Parathyroid adenoma (tissue), 2 donors: ENCODE results near the gene PRKG1.

ENCODE experiments used
- H2AFZ ChIP-seq: fragments of 300-600 bp; sonication (generic); one replicate; pipeline ENCODE4 v1.7.0; 2017; ENCODE audit warnings: antibody characterized with exemption, mild to moderate bottlenecking
- H3K27ac ChIP-seq: fragments of 300-600 bp; sonication (generic); one replicate; pipeline ENCODE4 v1.7.0; 2017
- H3K27me3 ChIP-seq: fragments of 300-600 bp; sonication (generic); one replicate; pipeline ENCODE4 v1.7.0; 2017; ENCODE audit warnings: low read length; ENCODE audit not compliant: control insufficient read depth, insufficient read depth
- H3K36me3 ChIP-seq: fragments of 300-600 bp; sonication (generic); one replicate; pipeline ENCODE4 v1.7.0; 2017; ENCODE audit warnings: low read length; ENCODE audit not compliant: control insufficient read depth, insufficient read depth
- H3K4me1 ChIP-seq: fragments of 300-600 bp; sonication (generic); one replicate; pipeline ENCODE4 v1.7.0; 2017; ENCODE audit warnings: control low read depth
- H3K4me2 ChIP-seq: fragments of 300-600 bp; sonication (generic); one replicate; pipeline ENCODE4 v1.7.0; 2017; ENCODE audit warnings: low read length
- H3K4me3 ChIP-seq: fragments of 300-600 bp; sonication (generic); one replicate; pipeline ENCODE4 v1.7.0; 2017; ENCODE audit warnings: low read depth, low read length
- H3K79me2 ChIP-seq: fragments of 300-600 bp; sonication (generic); one replicate; pipeline ENCODE4 v1.7.0; 2017; ENCODE audit warnings: control low read depth
- H3K9ac ChIP-seq: fragments of 300-600 bp; sonication (generic); one replicate; pipeline ENCODE4 v1.7.0; 2017; ENCODE audit warnings: mild to moderate bottlenecking
- H3K9me3 ChIP-seq: fragments of 300-600 bp; sonication (generic); one replicate; pipeline ENCODE4 v1.7.0; 2017; ENCODE audit warnings: low read length; ENCODE audit not compliant: control insufficient read depth
- TF ChIP-seq, protein P1 (sequence below): fragments of 300-600 bp; sonication (generic); IDR thresholded peaks from one replicate; pipeline ENCODE4 v1.7.0; 2017; ENCODE audit warnings: antibody characterized with exemption, mild to moderate bottlenecking
- donor health status: primary hyperparathyroidism.

The PRKG1 gene

DNA sequence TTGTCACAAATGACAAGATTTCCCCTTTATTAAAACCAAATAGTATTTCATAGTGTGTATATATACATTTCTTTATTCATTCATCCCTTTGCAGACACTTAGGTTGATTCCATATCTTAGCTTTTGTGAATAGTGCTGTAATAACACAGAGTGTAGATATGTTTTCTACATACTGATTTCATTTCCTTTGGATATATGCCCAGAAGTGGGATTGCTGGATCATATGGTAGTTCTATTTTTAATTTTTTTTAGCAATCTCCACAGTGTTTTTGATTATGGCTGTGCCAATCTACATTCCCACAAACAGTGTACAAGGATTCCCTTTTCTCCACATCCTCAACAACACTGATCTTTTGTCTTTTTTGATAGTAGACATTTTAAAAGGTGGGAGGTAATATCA is 578.7 kb downstream of the PRKG1 start:
- no peak overlapping the region for H3K27ac ChIP-seq
- no peak overlapping the region for H2AFZ ChIP-seq
- no peaks in the 10 kb centered on the region for H3K36me3 ChIP-seq
- no peak overlapping the region for H3K4me3 ChIP-seq
- no peak overlapping the region for H3K9ac ChIP-seq
- no peaks in the 10 kb centered on the region for H3K27me3 ChIP-seq
- no peaks in the 10 kb centered on the region for H3K4me1 ChIP-seq
- no peaks in the 10 kb centered on the region for H3K9me3 ChIP-seq
- H3K4me2 ChIP-seq: no peak overlapping the region
- TF ChIP-seq, protein P1, sequence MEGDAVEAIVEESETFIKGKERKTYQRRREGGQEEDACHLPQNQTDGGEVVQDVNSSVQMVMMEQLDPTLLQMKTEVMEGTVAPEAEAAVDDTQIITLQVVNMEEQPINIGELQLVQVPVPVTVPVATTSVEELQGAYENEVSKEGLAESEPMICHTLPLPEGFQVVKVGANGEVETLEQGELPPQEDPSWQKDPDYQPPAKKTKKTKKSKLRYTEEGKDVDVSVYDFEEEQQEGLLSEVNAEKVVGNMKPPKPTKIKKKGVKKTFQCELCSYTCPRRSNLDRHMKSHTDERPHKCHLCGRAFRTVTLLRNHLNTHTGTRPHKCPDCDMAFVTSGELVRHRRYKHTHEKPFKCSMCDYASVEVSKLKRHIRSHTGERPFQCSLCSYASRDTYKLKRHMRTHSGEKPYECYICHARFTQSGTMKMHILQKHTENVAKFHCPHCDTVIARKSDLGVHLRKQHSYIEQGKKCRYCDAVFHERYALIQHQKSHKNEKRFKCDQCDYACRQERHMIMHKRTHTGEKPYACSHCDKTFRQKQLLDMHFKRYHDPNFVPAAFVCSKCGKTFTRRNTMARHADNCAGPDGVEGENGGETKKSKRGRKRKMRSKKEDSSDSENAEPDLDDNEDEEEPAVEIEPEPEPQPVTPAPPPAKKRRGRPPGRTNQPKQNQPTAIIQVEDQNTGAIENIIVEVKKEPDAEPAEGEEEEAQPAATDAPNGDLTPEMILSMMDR: no peak
- no peaks in the 10 kb centered on the region for H3K79me2 ChIP-seq

DNA sequence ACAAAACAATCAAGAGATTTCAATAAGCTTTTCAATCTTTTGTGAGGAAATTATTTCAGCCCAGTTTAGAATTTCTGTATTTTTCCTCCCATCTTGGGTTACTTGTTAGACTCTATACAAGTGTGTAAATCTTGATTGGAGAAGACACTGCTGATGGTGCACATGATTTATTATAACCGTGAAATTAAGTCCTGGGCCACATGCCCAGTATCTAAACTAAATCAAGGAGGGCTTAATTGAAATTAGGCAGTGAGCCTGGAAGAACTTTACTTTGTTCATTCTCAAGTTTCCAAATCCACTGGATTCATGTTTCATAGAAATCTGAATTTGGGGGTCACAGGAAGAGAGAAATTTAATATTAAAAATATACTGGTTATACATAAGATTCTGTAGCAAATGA is 580.6 kb downstream of the PRKG1 start:
- H3K27me3 ChIP-seq: no peaks in the 10 kb centered on the region
- H3K4me1 ChIP-seq: no peaks in the 10 kb centered on the region
- H3K27ac ChIP-seq: no peak overlapping the region
- no peak overlapping the region for H2AFZ ChIP-seq
- no peak overlapping the region for H3K4me2 ChIP-seq
- no peak overlapping the region for H3K9ac ChIP-seq
- H3K79me2 ChIP-seq: no peaks in the 10 kb centered on the region
- no peak overlapping the region for H3K4me3 ChIP-seq
- no peaks in the 10 kb centered on the region for H3K9me3 ChIP-seq
- TF ChIP-seq, protein P1: no peak
- no peaks in the 10 kb centered on the region for H3K36me3 ChIP-seq

DNA sequence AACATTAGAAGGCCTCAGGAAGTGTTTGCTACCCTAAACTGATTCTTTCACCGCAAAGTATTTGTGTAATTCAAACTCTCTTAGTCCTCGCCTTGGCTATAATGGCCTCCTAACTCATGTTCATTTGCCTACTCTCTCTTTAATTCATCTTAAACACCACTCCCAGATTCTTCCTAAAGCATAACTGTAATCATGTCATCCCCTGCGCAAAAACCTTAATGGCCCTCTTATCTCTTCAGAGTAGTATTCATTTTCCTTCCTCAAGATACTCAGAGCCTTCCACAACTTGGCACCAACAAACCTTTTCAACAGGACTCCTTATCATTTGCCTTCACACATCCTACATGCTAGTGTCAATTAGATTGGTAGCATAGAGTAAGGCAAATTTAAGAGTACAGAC is 582.2 kb downstream of the PRKG1 start:
- TF ChIP-seq, protein P1: no peak
- Histone ChIP-seq H3K27me3 (no peaks in the 10 kb centered on the region), H3K36me3 (no peaks in the 10 kb centered on the region), H3K79me2 (no peaks in the 10 kb centered on the region), H3K4me1 (no peaks in the 10 kb centered on the region), H3K27ac (no peak overlapping the region), H3K9ac (no peak overlapping the region), H2AFZ (no peak overlapping the region), H3K9me3 (no peaks in the 10 kb centered on the region), H3K4me2 (no peak overlapping the region), H3K4me3 (no peak overlapping the region)

DNA sequence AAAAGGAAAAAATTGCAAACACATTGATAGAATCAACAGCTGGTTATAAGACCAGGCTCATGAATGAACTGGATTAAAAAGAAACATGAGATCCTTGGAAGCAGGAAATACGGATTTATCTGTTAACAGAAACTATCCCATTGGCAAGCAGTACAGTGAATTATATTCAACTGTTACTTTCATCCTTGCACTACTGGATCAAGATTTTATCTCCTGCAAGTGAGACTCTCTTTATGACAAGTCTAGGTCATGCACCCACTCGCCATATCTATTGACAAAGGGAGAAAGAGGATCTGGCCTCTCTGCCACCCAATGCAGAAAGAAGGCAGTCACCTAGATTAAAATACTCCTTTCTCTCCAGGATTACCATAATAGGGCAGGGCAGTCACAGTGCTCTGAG is 583.7 kb downstream of the PRKG1 start:
- H3K4me3 ChIP-seq: no peak overlapping the region
- TF ChIP-seq, protein P1: no peak
- H3K9ac ChIP-seq: no peak overlapping the region
- no peaks in the 10 kb centered on the region for H3K4me1 ChIP-seq
- H2AFZ ChIP-seq: no peak overlapping the region
- no peak overlapping the region for H3K4me2 ChIP-seq
- no peaks in the 10 kb centered on the region for H3K9me3 ChIP-seq
- no peak overlapping the region for H3K27ac ChIP-seq
- H3K36me3 ChIP-seq: no peaks in the 10 kb centered on the region
- H3K27me3 ChIP-seq: no peaks in the 10 kb centered on the region
- H3K79me2 ChIP-seq: no peaks in the 10 kb centered on the region

DNA sequence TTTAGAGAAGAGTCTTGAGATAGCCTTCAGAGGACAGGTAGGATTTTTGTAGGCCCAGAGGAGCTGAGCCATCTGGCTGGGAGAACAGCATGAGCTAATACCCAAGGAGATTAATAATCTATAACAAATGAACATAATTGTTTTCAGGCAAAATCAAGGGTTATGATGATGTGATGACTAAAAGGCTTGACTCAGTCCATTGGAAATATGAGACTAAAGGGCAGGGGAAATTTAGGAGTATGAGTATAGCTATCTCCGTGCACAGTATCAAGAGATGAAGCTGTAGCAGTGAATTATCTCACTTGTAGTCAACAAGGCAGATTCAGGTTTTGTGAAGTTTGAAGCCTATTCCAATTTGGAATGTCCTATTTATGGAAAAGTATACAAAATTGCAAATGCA is 585.1 kb downstream of the PRKG1 start:
- no peak overlapping the region for H3K4me3 ChIP-seq
- TF ChIP-seq, protein P1: no peak
- H3K36me3 ChIP-seq: no peaks in the 10 kb centered on the region
- no peak overlapping the region for H3K4me2 ChIP-seq
- peaks cover under 1% of the 10 kb centered on the region for H3K4me1 ChIP-seq
- H2AFZ ChIP-seq: no peak overlapping the region
- H3K27ac ChIP-seq: no peak overlapping the region
- H3K9me3 ChIP-seq: no peaks in the 10 kb centered on the region
- H3K27me3 ChIP-seq: no peaks in the 10 kb centered on the region
- H3K79me2 ChIP-seq: no peaks in the 10 kb centered on the region
- H3K9ac ChIP-seq: no peak overlapping the region
